Mucosa of stomach (tissue), 1 donor: Measurements from ENCODE around the gene POLH.
"Not testable (repeated sequence)": the region's sequence is repeated elsewhere in the genome, so short reads cannot be mapped to it uniquely, and the experiment has no call there.

Experiments used
- H3K27me3 ChIP-seq: one replicate; pipeline ENCODE4 v1.7.0; 2013; ENCODE audit warnings: mild to moderate bottlenecking, low read length; ENCODE audit not compliant: control insufficient read depth, insufficient read depth
- H3K36me3 ChIP-seq: one replicate; pipeline ENCODE4 v1.7.0; 2013; ENCODE audit warnings: low read length; ENCODE audit not compliant: control insufficient read depth, insufficient read depth
- H3K4me1 ChIP-seq: one replicate; pipeline ENCODE4 v1.7.0; 2013; ENCODE audit warnings: mild to moderate bottlenecking, low read length; ENCODE audit not compliant: control insufficient read depth, insufficient read depth
- H3K4me3 ChIP-seq: one replicate; pipeline ENCODE4 v1.7.0; 2013; ENCODE audit warnings: low read length
- H3K9ac ChIP-seq: one replicate; pipeline ENCODE4 v1.7.0; 2013; ENCODE audit warnings: mild to moderate bottlenecking, low read length, moderate library complexity
- H3K9me3 ChIP-seq: one replicate; pipeline ENCODE4 v1.7.0; 2013; ENCODE audit warnings: mild to moderate bottlenecking, low read length, moderate library complexity; ENCODE audit not compliant: control insufficient read depth
- donor health status: Pancreatic carcinoma.

POLH gene

DNA sequence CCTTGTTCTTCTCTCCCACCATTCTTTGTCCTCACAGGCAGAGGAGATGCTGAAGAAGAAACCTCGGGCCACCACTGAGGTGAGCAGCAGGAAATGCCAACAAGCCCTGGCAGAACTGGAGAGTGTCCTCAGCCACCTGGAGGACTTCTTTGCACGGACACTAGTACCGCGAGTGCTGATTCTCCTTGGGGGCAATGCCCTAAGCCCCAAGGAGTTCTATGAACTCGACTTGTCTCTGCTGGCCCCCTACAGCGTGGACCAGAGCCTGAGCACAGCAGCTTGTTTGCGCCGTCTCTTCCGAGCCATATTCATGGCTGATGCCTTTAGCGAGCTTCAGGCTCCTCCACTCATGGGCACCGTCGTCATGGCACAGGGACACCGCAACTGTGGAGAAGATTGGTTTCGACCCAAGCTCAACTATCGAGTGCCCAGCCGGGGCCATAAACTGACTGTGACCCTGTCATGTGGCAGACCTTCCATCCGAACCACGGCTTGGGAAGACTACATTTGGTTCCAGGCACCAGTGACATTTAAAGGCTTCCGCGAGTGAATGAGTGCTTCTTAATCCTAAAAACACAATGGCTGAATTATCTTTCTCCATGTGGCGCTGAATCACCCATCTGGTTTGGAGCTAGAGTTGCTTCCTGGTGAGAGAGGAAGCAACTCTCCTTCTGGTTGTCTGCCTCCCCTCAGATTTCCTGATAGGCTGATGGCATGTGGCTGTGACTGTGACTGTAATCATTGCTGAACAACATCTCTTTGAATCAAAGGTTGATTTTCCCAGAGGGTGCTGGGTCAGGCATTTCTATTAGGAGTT, 64.2 kb downstream of the POLH start:
- Histone ChIP-seq H3K9ac (no peak overlapping the region), H3K4me3 (no peak overlapping the region), H3K4me1 (peaks cover 30% of the 10 kb centered on the region), H3K36me3 (peaks cover 15% of the 10 kb centered on the region), H3K27me3 (no peaks in the 10 kb centered on the region), H3K9me3 (no peaks in the 10 kb centered on the region)

DNA sequence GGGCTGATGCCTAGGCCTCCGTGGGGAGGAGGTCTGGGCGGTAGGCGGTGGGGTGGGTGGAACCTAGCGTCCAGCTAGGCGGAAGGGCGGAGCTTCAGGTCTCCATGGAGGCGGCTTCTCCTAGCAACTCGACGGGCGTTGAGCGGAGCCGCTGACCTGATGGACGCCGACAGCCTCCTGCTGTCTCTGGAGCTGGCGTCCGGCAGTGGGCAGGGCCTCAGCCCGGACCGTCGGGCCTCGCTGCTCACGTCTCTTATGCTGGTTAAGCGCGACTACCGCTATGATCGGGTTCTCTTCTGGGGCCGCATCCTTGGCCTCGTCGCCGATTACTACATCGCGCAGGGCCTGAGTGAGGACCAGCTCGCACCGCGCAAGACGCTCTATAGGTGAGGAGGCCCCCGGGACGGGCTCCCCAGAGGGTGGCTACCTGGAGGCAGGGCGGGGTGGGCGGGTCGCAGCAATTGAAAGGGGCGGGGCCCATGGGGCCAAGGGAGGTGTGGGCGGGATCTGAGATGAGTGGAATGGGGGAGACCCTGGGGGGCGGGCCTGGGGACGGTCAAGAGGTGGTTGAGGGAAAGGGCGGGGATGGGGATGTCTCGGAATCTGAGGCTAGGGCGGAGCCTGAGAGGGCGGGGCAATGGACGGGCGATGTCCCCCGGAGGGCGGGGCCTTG, 69.1 kb downstream of the POLH start, which contains the start of gene RSPH9:
RSPH9 (plus strand) TSS at position 97 of the 673 bp plus-strand sequence; CDS start at position 160, 63 bp downstream.
- no peaks in the 10 kb centered on the region for H3K9me3 ChIP-seq
- no peak within 1 kb of the TSS for H3K9ac ChIP-seq
- peaks cover 13% of the 10 kb centered on the region for H3K36me3 ChIP-seq
- H3K4me1 ChIP-seq: peaks cover 8% of the 10 kb centered on the region
- no peak within 1 kb of the TSS for H3K4me3 ChIP-seq
- H3K27me3 ChIP-seq: no peaks in the 10 kb centered on the region

DNA sequence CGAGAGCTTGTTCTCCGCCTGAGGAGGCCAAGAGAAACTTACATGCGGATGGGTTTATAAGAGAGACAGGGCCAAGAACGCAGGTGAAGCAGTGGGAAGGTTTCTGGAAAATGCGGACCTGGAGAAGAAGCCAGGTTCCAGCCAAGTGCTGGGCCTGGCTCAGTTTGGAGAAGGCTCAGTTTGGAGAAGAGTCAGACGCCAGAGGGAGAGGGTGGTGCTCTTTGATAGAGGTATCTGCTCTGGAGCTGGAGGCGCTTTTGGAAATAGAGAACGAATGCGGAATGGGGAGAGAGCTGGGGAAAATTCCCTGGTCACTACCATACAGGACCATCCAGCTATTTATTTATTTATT, 69.6 kb downstream of the POLH start:
- Histone ChIP-seq H3K36me3 (peaks cover 9% of the 10 kb centered on the region), H3K9ac (no peak overlapping the region), H3K9me3 (no peaks in the 10 kb centered on the region), H3K4me3 (no peak overlapping the region), H3K4me1 (peaks cover 8% of the 10 kb centered on the region), H3K27me3 (no peaks in the 10 kb centered on the region)

DNA sequence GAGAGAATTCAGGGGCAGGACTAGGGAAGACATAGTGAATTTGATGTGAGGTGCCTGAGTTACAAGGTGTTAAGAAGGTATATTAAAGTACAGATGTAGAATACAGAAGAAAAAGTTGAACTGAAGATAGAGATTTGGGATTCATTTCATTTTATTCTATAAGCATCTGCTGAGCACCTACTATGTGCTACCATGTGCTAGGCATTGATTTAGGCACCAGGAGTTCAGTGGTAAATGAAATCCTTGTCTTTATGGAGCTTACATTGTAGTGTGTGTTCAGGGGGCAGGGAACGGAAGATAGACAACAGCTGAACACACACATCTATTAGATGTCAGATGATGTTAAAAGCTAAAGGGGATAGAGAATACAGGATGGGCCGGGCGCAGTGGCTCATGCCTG, 71.6 kb downstream of the POLH start:
- Histone ChIP-seq H3K36me3 (no peaks in the 10 kb centered on the region), H3K9ac (no peak overlapping the region), H3K9me3 (no peaks in the 10 kb centered on the region), H3K4me1 (peaks cover 8% of the 10 kb centered on the region), H3K4me3 (no peak overlapping the region), H3K27me3 (no peaks in the 10 kb centered on the region)

DNA sequence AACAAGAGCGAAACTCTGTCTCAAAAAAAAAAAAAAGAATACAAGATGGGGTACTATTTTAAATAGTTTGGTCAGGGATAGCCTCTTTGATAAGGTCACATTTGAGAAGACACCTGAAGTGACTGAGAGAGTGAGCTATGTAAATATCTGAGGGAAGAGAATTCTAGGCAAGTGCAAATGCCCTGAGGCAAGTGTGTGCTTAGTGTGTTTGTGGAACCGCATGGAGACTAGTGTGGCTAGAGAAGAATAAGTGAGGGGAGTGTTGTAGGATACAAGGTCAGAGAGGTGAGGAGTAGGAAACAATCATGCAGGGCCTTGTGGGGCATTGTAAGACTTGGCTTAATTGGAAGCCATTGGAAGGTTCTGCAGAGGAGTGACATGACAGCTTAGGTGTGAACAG, 72.3 kb downstream of the POLH start:
- Histone ChIP-seq H3K4me3 (no peak overlapping the region), H3K9ac (no peak overlapping the region), H3K4me1 (peaks cover 8% of the 10 kb centered on the region), H3K36me3 (no peaks in the 10 kb centered on the region), H3K9me3 (no peaks in the 10 kb centered on the region), H3K27me3 (no peaks in the 10 kb centered on the region)

DNA sequence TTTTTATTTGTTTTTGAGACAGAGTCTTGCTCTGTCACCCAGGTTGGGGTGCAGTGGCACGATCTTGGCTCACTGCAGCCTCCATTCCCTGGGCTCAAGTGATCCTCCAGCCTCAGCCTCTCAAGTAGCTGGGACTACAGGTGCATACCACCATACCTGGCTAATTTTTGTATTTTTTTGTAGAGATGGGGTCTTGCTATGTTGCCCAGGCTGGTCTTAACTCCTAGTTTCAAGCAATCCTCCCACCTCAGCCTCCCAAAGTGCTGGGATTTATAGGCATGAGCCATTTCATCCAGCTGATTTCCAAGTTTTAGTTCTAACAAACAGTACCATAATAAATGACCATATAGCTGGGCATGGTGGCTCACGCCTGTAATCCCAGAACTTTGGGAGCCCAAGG, 76.8 kb downstream of the POLH start:
- H3K4me1 ChIP-seq, H3K9ac ChIP-seq, H3K27me3 ChIP-seq, H3K4me3 ChIP-seq, H3K9me3 ChIP-seq, H3K36me3 ChIP-seq: not testable (repeated sequence)

DNA sequence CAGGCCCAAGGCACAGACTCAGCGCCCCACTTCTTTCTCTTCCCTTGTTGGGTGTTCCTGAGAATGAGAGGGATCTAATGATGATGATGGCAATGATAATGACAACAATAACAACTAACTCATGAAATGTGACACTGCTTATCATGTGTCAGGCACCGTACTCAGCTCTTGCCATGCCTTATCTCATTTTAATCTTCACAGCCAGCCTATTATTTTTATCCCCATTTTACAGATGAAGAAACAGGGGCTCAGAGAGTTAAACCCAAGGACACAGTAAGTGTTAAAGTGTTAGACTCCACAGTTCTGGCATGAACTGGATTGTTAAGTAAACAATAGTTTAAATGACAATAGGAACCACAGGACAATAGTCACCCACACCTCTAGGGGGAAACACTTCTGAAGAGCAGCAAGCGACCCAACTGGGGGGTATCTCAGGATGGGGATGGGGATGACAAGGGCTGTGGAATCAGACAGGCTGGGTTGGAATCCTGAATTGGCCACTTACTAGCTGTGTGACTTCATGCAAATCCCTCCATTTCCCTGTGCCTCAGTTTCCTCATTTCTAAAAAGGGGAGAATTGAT, 81.3 kb downstream of the POLH start:
- no peak overlapping the region for H3K4me3 ChIP-seq
- no peaks in the 10 kb centered on the region for H3K4me1 ChIP-seq
- no peaks in the 10 kb centered on the region for H3K36me3 ChIP-seq
- no peaks in the 10 kb centered on the region for H3K9me3 ChIP-seq
- no peak overlapping the region for H3K9ac ChIP-seq
- no peaks in the 10 kb centered on the region for H3K27me3 ChIP-seq

DNA sequence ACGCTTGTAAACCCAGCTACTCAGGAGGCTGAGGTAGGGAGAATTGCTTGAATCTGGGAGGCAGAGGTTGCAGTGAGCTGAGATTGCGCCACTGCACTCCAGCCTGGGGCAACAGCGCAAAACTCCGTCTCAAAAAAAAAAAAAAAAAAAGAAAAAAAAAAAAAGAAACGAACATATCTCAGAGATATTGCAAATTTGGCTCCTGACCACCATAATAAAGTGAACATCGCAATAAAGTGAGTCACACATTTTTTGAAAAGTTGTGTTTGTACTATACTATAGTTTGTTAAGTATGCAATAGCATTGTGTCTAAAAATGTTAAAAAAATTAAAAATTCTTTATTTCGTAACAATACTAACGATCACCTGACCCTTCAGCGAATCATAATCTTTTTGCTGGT, 82.2 kb downstream of the POLH start:
- Histone ChIP-seq H3K9me3 (no peaks in the 10 kb centered on the region), H3K36me3 (no peaks in the 10 kb centered on the region), H3K9ac (no peak overlapping the region), H3K27me3 (no peaks in the 10 kb centered on the region), H3K4me1 (no peaks in the 10 kb centered on the region), H3K4me3 (no peak overlapping the region)

DNA sequence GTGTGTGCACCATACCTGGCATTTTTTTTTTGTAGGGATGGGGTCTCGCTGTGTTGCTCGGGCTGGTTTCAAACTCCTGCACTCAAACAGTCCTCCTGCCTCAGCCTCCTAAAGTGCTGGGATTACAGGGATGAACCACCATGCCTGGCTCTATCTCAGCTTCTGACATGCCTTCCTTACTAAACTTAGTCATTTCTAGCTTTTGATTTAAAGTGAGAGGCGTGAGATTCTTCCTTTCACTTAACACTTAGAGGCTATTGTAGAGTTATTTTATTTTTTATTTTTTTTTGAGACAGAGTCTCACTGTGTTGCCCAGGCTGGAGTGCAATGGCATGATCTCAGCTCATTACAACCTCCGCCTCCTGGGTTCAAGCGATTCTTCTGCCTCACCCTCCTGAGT, 87.0 kb downstream of the POLH start:
- not testable (repeated sequence) for H3K9ac ChIP-seq, H3K36me3 ChIP-seq
- peaks cover 10% of the 10 kb centered on the region for H3K4me1 ChIP-seq

More for the DNA sequence above, 87.0 kb downstream of the POLH start:
- not testable (repeated sequence) for H3K9me3 ChIP-seq, H3K4me3 ChIP-seq, H3K27me3 ChIP-seq
